ENCODE measurements around the gene C11orf91.
"Not testable (repeated sequence)": the region's sequence is repeated elsewhere in the genome, so short reads cannot be mapped to it uniquely, and the experiment has no call there.

C11orf91 gene

DNA sequence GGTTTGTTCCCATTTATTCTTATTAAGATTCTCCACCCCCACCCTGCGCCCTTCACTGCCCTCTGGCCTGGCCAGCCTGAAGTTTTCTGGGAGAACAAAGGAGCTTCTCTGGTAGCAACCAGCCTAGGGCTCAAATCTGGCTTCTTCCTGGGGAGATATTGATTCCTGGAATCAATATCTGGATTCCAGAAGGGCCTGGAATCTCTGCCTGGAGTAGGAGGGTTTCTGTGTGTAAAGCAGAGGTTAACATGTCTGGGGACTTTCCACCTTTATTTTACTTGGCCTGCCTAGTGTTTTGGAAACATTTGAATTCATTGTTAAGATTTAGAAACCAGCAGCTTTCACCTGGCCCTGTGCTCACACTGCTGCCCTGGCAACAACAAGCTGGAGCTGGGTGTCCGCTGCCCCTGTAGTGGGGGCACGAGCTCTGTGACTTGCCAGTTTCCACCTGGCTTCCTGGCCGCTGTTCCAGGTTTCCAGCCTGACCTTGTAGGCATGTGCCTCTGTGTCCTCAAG, 5.5 kb downstream of the C11orf91 start:
- no peak for DNase-seq

GRCh38 chr11:33694346-33695050, 6.1 kb downstream of the C11orf91 start:
- no peak for DNase-seq

DNA sequence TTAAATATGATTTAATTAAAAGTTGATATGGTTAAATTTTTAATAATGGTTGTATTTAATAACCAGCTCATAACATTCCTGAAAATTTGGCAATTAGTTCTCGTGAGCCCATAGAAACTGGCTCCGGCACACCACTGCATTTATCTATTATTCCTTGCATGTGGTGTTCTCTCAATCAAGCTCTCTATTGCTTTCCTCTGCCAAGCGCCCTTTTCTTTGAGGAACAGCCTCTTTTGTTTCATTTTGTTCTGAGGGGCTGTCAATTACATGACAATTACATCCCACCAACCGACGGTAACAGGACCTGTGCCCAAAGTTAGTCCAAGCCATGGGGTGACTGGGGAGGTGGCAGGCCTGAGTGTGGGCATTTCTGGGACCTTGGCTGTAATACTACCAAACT, 8.1 kb downstream of the C11orf91 start:
- DNase-seq = no peak

DNA sequence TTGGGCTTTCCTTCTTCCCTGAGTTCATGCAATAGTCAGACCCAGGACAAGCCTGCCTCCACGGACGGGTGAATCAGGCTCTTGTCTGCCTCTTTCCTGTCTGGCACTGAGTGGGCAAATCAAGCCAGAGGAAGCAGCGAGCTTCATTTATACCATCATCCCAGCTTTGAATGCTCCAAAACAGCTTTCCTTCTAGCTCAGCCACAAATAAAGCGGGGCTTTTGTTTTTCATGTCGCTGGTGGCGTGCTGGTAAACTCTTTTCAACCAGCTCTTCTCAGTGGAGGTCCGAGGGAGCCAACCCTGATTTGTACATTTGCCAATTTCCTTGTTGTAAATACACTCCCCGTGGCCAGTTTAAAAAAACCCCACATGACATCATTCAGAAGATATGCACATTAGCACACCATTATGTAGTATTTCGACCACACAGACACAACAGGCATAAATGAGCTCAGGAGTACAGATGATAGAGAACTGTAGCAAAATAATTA, 8.6 kb downstream of the C11orf91 start:
- no peak for DNase-seq

DNA sequence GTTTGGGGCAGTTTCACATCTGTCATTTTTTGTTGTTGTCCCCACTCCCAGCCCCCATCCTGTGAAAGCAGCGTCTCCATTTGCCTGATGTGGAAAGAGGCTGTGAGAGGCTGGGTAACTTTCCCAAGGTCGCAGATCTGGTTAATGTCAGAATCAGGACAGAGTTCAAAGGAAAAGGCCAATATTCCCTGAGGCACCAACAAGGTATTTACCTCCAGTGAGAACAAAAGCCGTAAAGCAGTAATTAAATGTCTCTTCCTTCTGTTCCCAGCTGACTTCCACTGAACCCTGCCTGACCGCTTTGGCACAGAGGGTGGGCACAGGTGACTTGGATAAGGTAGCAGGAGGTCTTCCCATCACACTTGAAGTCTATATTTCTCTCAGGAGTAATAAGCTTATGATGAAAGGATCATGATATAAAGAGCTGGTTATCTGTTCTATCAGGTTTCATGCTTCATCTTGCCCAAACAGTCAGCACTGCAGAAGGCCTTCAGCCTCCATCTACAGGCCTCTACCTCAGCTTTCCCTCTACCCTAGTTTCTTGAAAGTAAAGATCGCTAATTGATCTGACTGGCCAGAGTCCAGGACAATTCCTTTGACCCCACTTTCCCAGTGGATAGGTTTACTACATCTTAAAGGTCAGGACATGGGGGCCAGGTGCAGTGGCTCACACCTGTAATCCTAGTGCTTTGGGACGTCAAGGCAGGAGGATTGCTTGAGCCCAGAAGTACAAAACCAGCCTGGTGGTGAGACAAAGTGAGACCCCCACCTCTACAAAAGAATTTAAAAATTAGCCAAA, 9.4 kb downstream of the C11orf91 start:
- DNase-seq = no peak

- DNase-seq = no peak
Measured at GRCh38 chr11:33690290-33691065, 10.1 kb downstream of the C11orf91 start.

- DNase-seq = no peak
Measured at GRCh38 chr11:33689501-33689900, 11.1 kb downstream of the C11orf91 start.

DNA sequence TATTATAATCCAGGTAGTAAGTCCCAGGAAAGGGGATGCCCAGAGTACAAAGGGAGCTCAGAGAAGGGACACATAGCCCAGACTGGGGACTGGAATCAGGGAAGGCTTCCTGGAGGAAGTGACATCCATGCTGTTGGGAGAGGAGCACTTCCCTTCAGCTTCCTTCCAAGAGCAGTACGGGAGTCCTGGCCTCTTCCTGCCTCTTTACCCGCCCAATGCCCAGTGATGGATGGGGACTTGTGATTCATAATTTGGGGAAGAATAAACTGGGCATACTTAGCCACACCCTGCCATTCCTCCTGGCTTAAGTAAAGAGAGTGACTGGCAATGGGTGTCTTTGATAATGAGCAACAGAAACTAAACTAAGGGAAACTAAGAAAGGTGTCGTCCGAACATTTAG, 11.5 kb downstream of the C11orf91 start:
- DNase-seq = no peak

GRCh38 chr11:33687733-33688479, 12.7 kb downstream of the C11orf91 start:
- DNase-seq = no peak

- DNase-seq = no peak
Measured at GRCh38 chr11:33685082-33685481, 15.5 kb downstream of the C11orf91 start.

DNA sequence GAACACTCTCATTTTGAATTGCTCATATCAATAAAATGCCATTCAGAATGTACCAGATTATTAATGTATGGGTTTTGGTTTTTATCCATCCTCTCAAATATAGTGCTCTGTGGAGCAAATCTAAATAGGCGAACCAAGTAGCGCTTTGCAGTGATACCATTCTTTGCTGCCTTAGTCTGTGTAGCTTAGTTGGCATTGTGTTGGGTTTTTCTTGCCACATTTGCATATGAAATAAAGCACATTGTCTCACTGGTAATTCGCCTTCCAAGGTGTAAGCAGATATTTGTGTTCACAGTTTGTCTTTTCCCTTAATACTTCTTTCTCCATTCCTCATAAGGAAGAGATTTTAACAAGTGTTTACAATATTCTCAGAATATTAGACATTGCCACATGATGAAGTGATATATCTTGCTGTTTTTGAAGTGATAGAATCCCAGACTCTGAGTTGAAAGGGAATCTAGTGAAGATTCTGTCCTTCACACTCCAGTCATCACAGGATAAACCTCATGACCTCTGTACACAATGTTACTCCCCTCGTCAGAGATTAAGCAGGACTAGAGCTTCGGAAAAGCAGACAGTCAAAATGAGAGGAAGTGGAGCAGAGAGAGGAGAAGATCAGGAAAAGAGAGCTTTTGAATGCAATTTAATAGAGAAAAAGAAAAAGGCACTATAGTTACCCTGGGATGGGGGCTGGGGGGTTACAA, 16.5 kb downstream of the C11orf91 start:
- DNase-seq = no peak

DNA sequence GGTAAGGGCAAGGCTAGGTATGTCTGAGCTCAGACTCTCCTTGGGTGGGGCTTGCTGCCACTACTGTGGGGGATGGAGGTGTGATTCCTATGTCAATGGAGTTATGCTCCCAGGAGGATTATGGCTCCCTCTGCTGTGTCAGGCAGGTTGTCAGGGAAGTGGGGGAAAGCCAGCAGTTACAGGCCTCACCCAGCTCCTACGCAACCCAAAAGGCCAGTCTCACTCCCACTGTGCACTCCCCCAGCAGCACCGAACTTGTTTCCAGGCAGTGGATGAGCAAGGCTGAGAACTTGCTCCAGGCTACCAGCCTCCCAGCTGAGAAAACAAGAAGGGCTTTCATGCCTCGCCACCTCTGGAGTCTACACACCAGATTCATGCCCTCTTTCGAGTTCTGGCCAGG, 18.2 kb downstream of the C11orf91 start:
- DNase-seq = no peak

DNA sequence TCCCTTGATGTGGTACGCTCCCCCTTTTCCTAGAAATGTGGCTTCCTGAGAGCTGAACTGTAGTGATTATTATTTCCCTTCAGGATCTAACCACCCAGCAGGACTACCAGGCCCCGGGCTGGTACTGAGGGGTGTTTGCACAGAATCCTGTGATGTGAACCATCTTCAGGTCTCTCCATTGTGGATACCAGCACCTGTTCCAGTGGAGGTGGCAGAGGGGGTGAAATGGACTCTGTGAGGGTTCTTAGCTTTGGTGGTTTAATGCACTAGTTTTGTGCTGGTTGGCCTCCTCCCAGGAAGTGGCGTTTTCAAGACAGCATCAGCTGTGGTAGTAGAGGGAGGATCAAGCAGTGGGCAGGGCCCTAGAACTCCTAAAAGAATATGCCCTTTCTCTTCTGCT, 18.6 kb downstream of the C11orf91 start:
- DNase-seq = no peak

GRCh38 chr11:33678616-33679015, 22.0 kb downstream of the C11orf91 start:
- not testable (repeated sequence) for DNase-seq

- DNase-seq = no peak
Measured at GRCh38 chr11:33674035-33674814, 26.4 kb downstream of the C11orf91 start.

DNA sequence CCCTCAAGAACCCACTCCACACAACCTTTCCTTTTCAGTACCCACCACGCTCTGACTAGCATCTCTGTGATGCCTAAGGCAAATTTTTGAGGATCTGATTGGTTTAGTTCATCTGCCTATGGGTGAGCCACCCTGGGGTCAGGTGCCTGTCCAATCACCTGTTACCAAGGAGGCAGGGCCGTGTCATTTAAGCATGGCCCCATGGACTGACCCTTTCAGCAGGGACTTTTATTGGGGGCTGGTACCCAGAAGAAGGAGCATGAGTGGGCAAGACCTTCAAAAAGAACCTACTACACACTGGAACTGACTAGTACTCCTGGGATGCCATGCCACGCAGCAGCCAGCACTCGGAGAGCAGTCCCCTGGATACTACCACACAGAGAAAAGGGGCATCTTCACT, 28.4 kb downstream of the C11orf91 start:
- no peak for DNase-seq

GRCh38 chr11:33670250-33671011, 30.2 kb downstream of the C11orf91 start:
- DNase-seq = no peak

GRCh38 chr11:33669598-33670249, 30.9 kb downstream of the C11orf91 start:
- DNase-seq = no peak

- DNase-seq = no peak
Measured at GRCh38 chr11:33668951-33669596, 31.6 kb downstream of the C11orf91 start.

Data from activated naive CD4-positive, alpha-beta T cell treated with Interleukin-2 at 50 U/mL for 16 hours (primary cell).